H9 (cell line): Measurements from ENCODE around the gene CEP85L. TPM values are rescaled to one million over a fixed set of nuclear protein-coding genes. Genes with fewer than 3 reads are reported as not detected.

ENCODE experiments used
- DNase-seq: peaks from one replicate; pipeline ENCODE4 v3.0.0-alpha.2; 2017
- H2AFZ ChIP-seq: one replicate; pipeline ENCODE4 v1.6.1; 2013; ENCODE audit warnings: mild to moderate bottlenecking, low read length, control low read depth, moderate library complexity
- H2AK5ac ChIP-seq: 2 replicates; pipeline ENCODE4 v1.6.1; 2013; ENCODE audit warnings: low read length, control low read depth, mixed read lengths; ENCODE audit not compliant: insufficient read length
- H2BK120ac ChIP-seq: one replicate; pipeline ENCODE4 v1.6.1; 2013; ENCODE audit warnings: low read depth, mild to moderate bottlenecking, low read length, control low read depth, inconsistent platforms; ENCODE audit not compliant: poor library complexity, severe bottlenecking
- H2BK12ac ChIP-seq: 2 replicates; pipeline ENCODE4 v1.6.1; 2013; ENCODE audit warnings: low read length, control low read depth, mixed read lengths, low read depth; ENCODE audit not compliant: insufficient read length
- H2BK15ac ChIP-seq: 2 replicates; pipeline ENCODE4 v1.6.1; 2013; ENCODE audit warnings: low read depth, low read length, control low read depth
- H2BK20ac ChIP-seq: one replicate; pipeline ENCODE4 v1.6.1; 2013; ENCODE audit warnings: low read depth, mild to moderate bottlenecking, low read length, control low read depth, inconsistent platforms; ENCODE audit not compliant: poor library complexity, severe bottlenecking
- H2BK5ac ChIP-seq: 2 replicates; pipeline ENCODE4 v1.6.1; 2013; ENCODE audit warnings: low read length, control low read depth, mixed read lengths; ENCODE audit not compliant: insufficient read length
- H3K14ac ChIP-seq: 2 replicates; pipeline ENCODE4 v1.6.1; 2013; ENCODE audit warnings: low read length, control low read depth; ENCODE audit not compliant: insufficient read depth
- H3K18ac ChIP-seq: 2 replicates; pipeline ENCODE4 v1.6.1; 2013; ENCODE audit warnings: low read depth, mild to moderate bottlenecking, mixed read lengths, low read length, control low read depth; ENCODE audit not compliant: insufficient read length
- H3K23ac ChIP-seq: 2 replicates; pipeline ENCODE4 v1.6.1; 2013; ENCODE audit warnings: low read length, control low read depth, mixed read lengths, low read depth; ENCODE audit not compliant: insufficient read length
- H3K23me2 ChIP-seq: 2 replicates; pipeline ENCODE4 v1.6.1; 2013; ENCODE audit warnings: low read depth, mild to moderate bottlenecking, mixed read lengths, low read length, control low read depth; ENCODE audit not compliant: insufficient read length, poor library complexity, severe bottlenecking
- H3K27ac ChIP-seq: 2 replicates; pipeline ENCODE4 v1.5.1; 2013; ENCODE audit warnings: low read length, control low read depth, mixed read lengths, low read depth; ENCODE audit not compliant: insufficient read length
- H3K27me3 ChIP-seq: 2 replicates; pipeline ENCODE4 v1.6.1; 2013; ENCODE audit warnings: low read length, control low read depth, inconsistent platforms; ENCODE audit not compliant: insufficient read depth
- H3K4ac ChIP-seq: 2 replicates; pipeline ENCODE4 v1.6.1; 2013; ENCODE audit warnings: low read depth, mild to moderate bottlenecking, control low read depth, inconsistent platforms, low read length, moderate library complexity
- H3K4me1 ChIP-seq: 2 replicates; pipeline ENCODE4 v1.6.1; 2013; ENCODE audit warnings: low read length, control low read depth, inconsistent platforms; ENCODE audit not compliant: insufficient read depth
- H3K4me2 ChIP-seq: 2 replicates; pipeline ENCODE4 v1.6.1; 2013; ENCODE audit warnings: low read length, control low read depth, mixed read lengths; ENCODE audit not compliant: insufficient read length, insufficient read depth
- H3K56ac ChIP-seq: 2 replicates; pipeline ENCODE4 v1.6.1; 2013; ENCODE audit warnings: low read depth, mild to moderate bottlenecking, mixed read lengths, low read length, control low read depth; ENCODE audit not compliant: insufficient read length
- H3K79me1 ChIP-seq: 2 replicates; pipeline ENCODE4 v1.6.1; 2013; ENCODE audit warnings: low read depth, mild to moderate bottlenecking, moderate library complexity, low read length, control low read depth, inconsistent platforms; ENCODE audit not compliant: insufficient read depth, poor library complexity, severe bottlenecking
- H3K79me2 ChIP-seq: 2 replicates; pipeline ENCODE4 v1.6.1; 2013; ENCODE audit warnings: low read length, control low read depth, inconsistent platforms; ENCODE audit not compliant: insufficient read depth
- H3K9ac ChIP-seq: 2 replicates; pipeline ENCODE4 v1.6.1; 2013; ENCODE audit warnings: low read length, control low read depth, mixed read lengths; ENCODE audit not compliant: insufficient read length; ENCODE audit errors: extremely low read depth
- H3K9me3 ChIP-seq: one replicate; pipeline ENCODE4 v1.6.1; 2013; ENCODE audit warnings: low read depth, low read length, inconsistent platforms; ENCODE audit not compliant: control insufficient read depth
- H3T11ph ChIP-seq: one replicate; pipeline ENCODE4 v1.6.1; 2013; ENCODE audit warnings: mild to moderate bottlenecking, low read length, control low read depth, inconsistent platforms
- H4K20me1 ChIP-seq: one replicate; pipeline ENCODE4 v1.6.1; 2013; ENCODE audit not compliant: control insufficient read depth, insufficient read length, insufficient read depth
- H4K5ac ChIP-seq: 2 replicates; pipeline ENCODE4 v1.6.1; 2013; ENCODE audit warnings: low read depth, mild to moderate bottlenecking, mixed read lengths, low read length, control low read depth; ENCODE audit not compliant: insufficient read length
- H4K8ac ChIP-seq: replicated peaks from 2 replicates; pipeline ENCODE4 v1.6.1; 2013; ENCODE audit warnings: low read length, control low read depth, mixed read lengths, low read depth; ENCODE audit not compliant: insufficient read length
- H4K91ac ChIP-seq: 2 replicates; pipeline ENCODE4 v1.6.1; 2013; ENCODE audit warnings: low read depth, mild to moderate bottlenecking, moderate library complexity, mixed read lengths, low read length, control low read depth; ENCODE audit not compliant: insufficient read length
- H3K27ac Mint-ChIP-seq, 3 experiments: 2 replicates in 2 of 3; 3 replicates in 1 of 3; pipeline ENCODE4 v1.8.0; 2020 to 2021; ENCODE audit warnings: mixed read lengths in 3 of 3, mild to moderate bottlenecking in 1 of 3, moderate library complexity in 1 of 3
- H3K27me3 Mint-ChIP-seq: 2 replicates; pipeline ENCODE4 v1.8.0; 2021; ENCODE audit warnings: low read depth, mild to moderate bottlenecking, moderate library complexity, mixed read lengths
- H3K36me3 Mint-ChIP-seq, 3 experiments: 2 replicates in 2 of 3; 3 replicates in 1 of 3; pipeline ENCODE4 v1.8.0; 2020 to 2021; ENCODE audit warnings: low read depth in 3 of 3, mixed read lengths in 3 of 3; ENCODE audit not compliant: insufficient read depth in 1 of 3
- H3K4me1 Mint-ChIP-seq, 2 experiments: 2 replicates each; pipeline ENCODE4 v1.8.0; 2020; ENCODE audit warnings: mixed read lengths in 2 of 2
- H3K4me3 Mint-ChIP-seq, 2 experiments: 2 replicates in 1 of 2; 3 replicates in 1 of 2; pipeline ENCODE4 v1.8.0; 2020 to 2021; ENCODE audit warnings: mild to moderate bottlenecking in 2 of 2, mixed read lengths in 2 of 2, moderate library complexity in 1 of 2
- H3K9me3 Mint-ChIP-seq, 2 experiments: 2 replicates in 1 of 2; 3 replicates in 1 of 2; pipeline ENCODE4 v1.8.0; 2020; ENCODE audit warnings: mild to moderate bottlenecking in 2 of 2, mixed read lengths in 2 of 2, moderate library complexity in 1 of 2
- CTCF ChIP-seq: fragments of 200-600 bp; sonication (generic); conservative IDR thresholded peaks from 3 replicates; pipeline ENCODE4 v1.8.0; 2021; ENCODE audit warnings: antibody characterized with exemption, mild to moderate bottlenecking
- WGBS: extraction: QIAGEN DNeasy Blood & Tissue Kit; methylation state at CpG from one replicate; pipeline ENCODE4 v1.1.7; 2013; ENCODE audit warnings: missing lambda C conversion rate, low lambda C conversion rate, mixed read lengths; ENCODE audit not compliant: insufficient read length; ENCODE audit errors: extremely low coverage; 5-methylcytosine and 5-hydroxymethylcytosine counted together
- total RNA-seq: library from RNA; stranded (reverse); gene quantifications from 2 replicates; pipeline ENCODE4 v1.2.1, GENCODE V29; 2021

The CEP85L gene
- total RNA-seq, 1 experiment from 2014 or later: 3.8 TPM

- no peaks in the 10 kb centered on the region for H4K20me1 ChIP-seq
- no peak overlapping the region for H4K91ac ChIP-seq
- no peak overlapping the region for H3K14ac ChIP-seq
- no peaks in the 10 kb centered on the region for H3K4me1 ChIP-seq
- no peak overlapping the region for H2BK12ac ChIP-seq
- H3K9ac ChIP-seq: no peak overlapping the region
- no peaks in the 10 kb centered on the region for H3K9me3 Mint-ChIP-seq
- H3K79me1 ChIP-seq: no peaks in the 10 kb centered on the region
- no peaks in the 10 kb centered on the region for H3K27me3 ChIP-seq
- no peak overlapping the region for H2BK15ac ChIP-seq
- no peak overlapping the region for H3K23ac ChIP-seq
- no peak overlapping the region for H3K4me3 Mint-ChIP-seq
- H3K27ac Mint-ChIP-seq: no peak overlapping the region
- H2BK120ac ChIP-seq: no peak overlapping the region
- H3K27me3 Mint-ChIP-seq: no peaks in the 10 kb centered on the region
- no peak overlapping the region for H2BK20ac ChIP-seq
- H3K56ac ChIP-seq: no peak overlapping the region
- H2BK5ac ChIP-seq: no peak overlapping the region
- H3T11ph ChIP-seq: no peak overlapping the region
- no peaks in the 10 kb centered on the region for H3K9me3 ChIP-seq
- no peak overlapping the region for H3K4ac ChIP-seq
- no peak for DNase-seq
- no peaks in the 10 kb centered on the region for H3K79me2 ChIP-seq
- H3K18ac ChIP-seq: no peak overlapping the region
- no peaks in the 10 kb centered on the region for H3K36me3 Mint-ChIP-seq
- H2AFZ ChIP-seq: no peak overlapping the region
- no peak overlapping the region for H3K4me2 ChIP-seq
- H3K23me2 ChIP-seq: no peaks in the 10 kb centered on the region
- peaks cover 2 to 5% of the 10 kb centered on the region in 2 experiments; a peak in 1 of 4 replicates for H3K4me1 Mint-ChIP-seq
- TF ChIP-seq CTCF: no peak
- no CpG with 5 or more reads among the region's 2 CpGs for WGBS
- H4K5ac ChIP-seq: no peak overlapping the region
- no peak overlapping the region for H3K27ac ChIP-seq
- no peak overlapping the region for H2AK5ac ChIP-seq
- H4K8ac ChIP-seq: no peak overlapping the region
Measured at GRCh38 chr6:118464620-118465019, 186.8 kb downstream of the CEP85L start.
